Mesothelial cell of epicardium (in vitro differentiated cells): ENCODE data around the gene CACUL1. TPM values are rescaled to one million over a fixed set of nuclear protein-coding genes. Genes with fewer than 3 reads are reported as not detected.
A peak's percentile ranks its signal among the peaks of the same experiment; 100 is the strongest.

Experiments used
- DNase-seq, 2 experiments: peaks; one replicate each; pipeline ENCODE4 v3.0.0; 2021; ENCODE audit warnings: low spot score in 2 of 2; ENCODE audit not compliant: unreplicated experiment in 2 of 2
- H3K27ac Mint-ChIP-seq: 2 replicates; pipeline ENCODE4 v1.8.0; 2021; ENCODE audit warnings: mixed read lengths
- H3K27me3 Mint-ChIP-seq: 2 replicates; pipeline ENCODE4 v1.8.0; 2021; ENCODE audit warnings: low read depth, mixed read lengths
- H3K36me3 Mint-ChIP-seq: 2 replicates; pipeline ENCODE4 v1.8.0; 2021; ENCODE audit warnings: mixed read lengths
- H3K4me1 Mint-ChIP-seq: 2 replicates; pipeline ENCODE4 v1.8.0; 2021; ENCODE audit warnings: mixed read lengths
- H3K4me3 Mint-ChIP-seq: 2 replicates; pipeline ENCODE4 v1.8.0; 2021; ENCODE audit warnings: mild to moderate bottlenecking, moderate library complexity, mixed read lengths
- H3K9me3 Mint-ChIP-seq: 2 replicates; pipeline ENCODE4 v1.8.0; 2021; ENCODE audit warnings: mixed read lengths
- total RNA-seq: library from RNA; stranded (reverse); gene quantifications from 3 replicates; pipeline ENCODE4 v1.2.1, GENCODE V29; 2021
- TF ChIP-seq, protein P1 (sequence below): fragments of 200-600 bp; sonication (generic); IDR thresholded peaks from one replicate; pipeline ENCODE4 v1.5.0; 2021; ENCODE audit warnings: antibody characterized with exemption; ENCODE audit not compliant: unreplicated experiment

CACUL1 gene
- total RNA-seq, 1 donor from 2014 or later = 63.9 TPM

DNA sequence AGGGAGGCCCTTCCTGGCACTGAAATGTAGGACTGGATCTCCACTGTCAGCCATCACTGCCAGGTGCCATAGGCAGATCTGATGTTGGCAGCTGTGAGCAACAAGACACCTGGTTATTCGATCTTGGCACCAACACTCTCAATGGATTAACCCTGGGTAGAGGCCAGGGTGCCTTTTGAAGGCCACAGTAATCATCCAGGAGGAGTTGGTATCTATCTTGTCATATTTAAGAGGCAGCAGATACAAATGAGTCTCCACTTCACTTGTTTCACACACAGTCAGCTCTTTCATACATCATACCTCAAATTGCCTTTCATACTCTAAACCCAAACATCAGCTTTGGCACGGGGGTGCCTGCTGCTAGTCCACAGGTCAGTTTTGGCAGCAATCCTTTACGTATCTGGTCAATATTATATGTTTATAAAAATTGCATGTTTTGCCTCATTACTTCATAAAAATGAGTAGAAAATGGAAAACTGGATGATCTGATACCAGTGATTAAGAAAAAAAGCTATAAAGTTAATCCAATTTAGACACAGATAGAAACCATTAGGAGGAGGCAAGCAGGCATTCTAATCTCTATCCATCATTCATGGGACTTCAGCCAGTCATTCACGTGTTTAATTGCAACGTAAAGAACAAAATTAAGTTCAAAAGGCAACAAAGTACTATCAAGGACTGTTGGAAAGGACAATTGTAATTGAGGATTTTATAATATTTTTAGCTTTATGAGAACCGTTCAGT is 12.7 kb upstream of the CACUL1 start:
- no peak overlapping the region for H3K4me3 Mint-ChIP-seq
- TF ChIP-seq, protein P1, sequence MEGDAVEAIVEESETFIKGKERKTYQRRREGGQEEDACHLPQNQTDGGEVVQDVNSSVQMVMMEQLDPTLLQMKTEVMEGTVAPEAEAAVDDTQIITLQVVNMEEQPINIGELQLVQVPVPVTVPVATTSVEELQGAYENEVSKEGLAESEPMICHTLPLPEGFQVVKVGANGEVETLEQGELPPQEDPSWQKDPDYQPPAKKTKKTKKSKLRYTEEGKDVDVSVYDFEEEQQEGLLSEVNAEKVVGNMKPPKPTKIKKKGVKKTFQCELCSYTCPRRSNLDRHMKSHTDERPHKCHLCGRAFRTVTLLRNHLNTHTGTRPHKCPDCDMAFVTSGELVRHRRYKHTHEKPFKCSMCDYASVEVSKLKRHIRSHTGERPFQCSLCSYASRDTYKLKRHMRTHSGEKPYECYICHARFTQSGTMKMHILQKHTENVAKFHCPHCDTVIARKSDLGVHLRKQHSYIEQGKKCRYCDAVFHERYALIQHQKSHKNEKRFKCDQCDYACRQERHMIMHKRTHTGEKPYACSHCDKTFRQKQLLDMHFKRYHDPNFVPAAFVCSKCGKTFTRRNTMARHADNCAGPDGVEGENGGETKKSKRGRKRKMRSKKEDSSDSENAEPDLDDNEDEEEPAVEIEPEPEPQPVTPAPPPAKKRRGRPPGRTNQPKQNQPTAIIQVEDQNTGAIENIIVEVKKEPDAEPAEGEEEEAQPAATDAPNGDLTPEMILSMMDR = no peak
- DNase-seq = peak in 1 of 2 experiments; percentile 9
- H3K4me1 Mint-ChIP-seq = peaks cover 5% of the 10 kb centered on the region
- peaks cover 10% of the 10 kb centered on the region for H3K9me3 Mint-ChIP-seq
- H3K27ac Mint-ChIP-seq = no peak overlapping the region
- peaks cover 2% of the 10 kb centered on the region for H3K27me3 Mint-ChIP-seq
- H3K36me3 Mint-ChIP-seq = no peaks in the 10 kb centered on the region

DNA sequence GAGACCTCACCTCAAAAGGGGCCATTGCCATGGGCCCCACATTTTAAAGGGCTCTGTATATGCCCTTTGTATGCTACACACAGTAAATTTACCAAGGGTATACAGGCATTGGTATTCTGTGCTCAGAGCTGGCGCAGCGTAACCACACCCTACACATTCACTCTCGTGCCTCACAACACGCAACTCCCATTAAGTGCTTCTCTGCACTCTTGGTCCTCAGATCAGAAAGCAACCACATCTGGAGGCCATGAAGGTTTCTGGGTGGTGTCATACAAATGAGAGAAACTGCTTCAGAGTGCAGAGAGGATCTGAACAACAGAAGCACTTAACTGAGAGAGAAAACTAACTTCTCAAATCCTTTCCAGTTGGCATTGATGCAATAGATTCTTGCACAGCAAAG is 9.4 kb upstream of the CACUL1 start:
- Mint-ChIP-seq H3K4me1 (no peaks in the 10 kb centered on the region), H3K4me3 (no peak overlapping the region), H3K36me3 (no peaks in the 10 kb centered on the region), H3K27me3 (peaks cover 2% of the 10 kb centered on the region), H3K9me3 (no peaks in the 10 kb centered on the region), H3K27ac (no peak overlapping the region)
- TF ChIP-seq, protein P1 = no peak
- DNase-seq = peak in 1 of 2 experiments; percentile 17

DNA sequence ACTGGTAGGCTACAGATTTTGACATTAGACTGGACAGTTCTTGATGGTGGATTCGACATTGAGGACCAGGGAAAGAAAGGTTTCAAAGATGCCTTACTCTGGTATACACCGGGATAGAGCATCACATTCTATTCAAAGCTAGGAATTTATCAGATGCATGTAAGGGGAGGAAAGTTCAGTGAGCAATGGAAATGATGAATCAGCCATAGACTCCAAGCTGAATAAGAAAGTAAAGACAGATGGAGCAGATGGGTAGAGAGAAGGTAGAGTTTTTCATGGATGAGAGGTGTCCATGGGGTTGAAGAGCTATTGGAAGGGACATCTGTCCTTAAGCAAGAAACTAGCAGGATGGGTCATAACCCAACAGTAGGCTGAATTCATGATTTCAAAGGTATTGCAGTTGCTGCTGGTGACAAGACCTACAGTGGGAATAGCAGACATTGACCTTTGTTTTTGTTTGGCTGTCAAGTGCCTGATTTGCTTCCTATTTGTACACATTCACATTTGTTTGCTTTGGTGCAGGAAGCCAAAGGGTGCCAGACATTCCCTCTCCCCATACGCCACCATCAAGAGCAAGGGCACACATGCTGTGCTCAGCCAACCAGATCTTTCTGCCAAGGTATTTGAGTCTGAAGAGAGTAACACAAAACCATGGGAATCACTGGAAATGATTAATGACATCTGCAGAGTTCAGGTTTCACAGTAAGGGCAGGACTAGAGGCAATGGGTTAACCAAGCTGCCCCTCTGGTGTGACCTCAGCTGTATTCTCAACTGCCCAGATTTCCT is 8.6 kb upstream of the CACUL1 start:
- Mint-ChIP-seq H3K27ac (no peak overlapping the region), H3K36me3 (no peaks in the 10 kb centered on the region), H3K27me3 (peaks cover 2% of the 10 kb centered on the region), H3K9me3 (no peaks in the 10 kb centered on the region), H3K4me3 (no peak overlapping the region), H3K4me1 (no peaks in the 10 kb centered on the region)
- no peak for DNase-seq
- TF ChIP-seq, protein P1 = no peak

DNA sequence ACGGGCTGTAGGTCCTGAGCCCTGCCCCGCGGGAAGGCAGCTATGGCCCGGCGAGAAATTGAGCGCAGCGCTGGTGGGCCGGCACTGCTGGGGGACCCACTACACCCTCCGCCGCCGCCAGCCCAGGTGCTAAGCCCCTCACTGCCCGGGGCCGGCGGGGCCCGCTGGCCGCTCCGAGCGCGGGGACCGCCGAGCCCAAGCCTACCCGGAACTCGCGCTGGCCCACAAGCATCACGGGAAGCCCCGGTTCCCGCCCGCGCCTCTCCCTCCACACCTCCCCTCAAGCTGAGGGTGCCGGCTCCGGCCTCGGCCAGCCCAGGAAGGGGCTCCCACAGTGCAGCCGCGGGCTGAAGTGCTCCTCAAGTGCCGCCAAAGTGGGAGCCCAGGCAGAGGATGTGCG is 5.5 kb upstream of the CACUL1 start:
- no peak overlapping the region for H3K27ac Mint-ChIP-seq
- peaks cover 4% of the 10 kb centered on the region for H3K4me1 Mint-ChIP-seq
- no peaks in the 10 kb centered on the region for H3K36me3 Mint-ChIP-seq
- H3K4me3 Mint-ChIP-seq = no peak overlapping the region
- H3K27me3 Mint-ChIP-seq = peaks cover 4% of the 10 kb centered on the region
- TF ChIP-seq, protein P1 = no peak
- no peaks in the 10 kb centered on the region for H3K9me3 Mint-ChIP-seq
- no peak for DNase-seq

DNA sequence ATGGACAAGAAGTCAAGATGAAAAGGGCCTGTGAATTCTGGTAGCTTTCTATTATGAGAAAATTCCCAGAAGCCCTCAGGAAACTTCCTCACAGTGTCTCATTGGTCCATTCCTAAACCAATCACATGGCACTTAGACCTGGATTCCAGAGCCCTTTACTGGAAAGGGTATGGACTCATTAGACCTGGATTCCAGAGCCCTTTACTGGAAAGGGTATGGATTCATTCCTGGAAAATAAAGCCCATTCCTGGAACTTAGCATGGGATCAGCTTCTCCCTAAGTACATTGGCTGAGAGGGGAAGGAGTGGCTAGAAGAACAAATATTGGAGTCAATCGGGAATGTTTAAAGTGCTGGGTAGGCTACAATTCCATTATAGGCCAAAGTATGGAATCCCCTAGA is 3.7 kb upstream of the CACUL1 start:
- Mint-ChIP-seq H3K27ac (no peak overlapping the region), H3K4me3 (no peak overlapping the region), H3K9me3 (no peaks in the 10 kb centered on the region), H3K27me3 (peaks cover 2% of the 10 kb centered on the region), H3K36me3 (no peaks in the 10 kb centered on the region), H3K4me1 (peaks cover 5% of the 10 kb centered on the region)
- DNase-seq = no peak
- TF ChIP-seq, protein P1 = no peak
